GM21528 (cell line): ENCODE measurements around the gene MEN1.
"Not testable (repeated sequence)": the region's sequence is repeated elsewhere in the genome, so short reads cannot be mapped to it uniquely, and the experiment has no call there.

Source experiments
- ATAC-seq: cut with Tn5 transposase; IDR thresholded peaks from one replicate; pipeline ENCODE4 v1.9.1; 2021; ENCODE audit warnings: mild to moderate bottlenecking, moderate library complexity; ENCODE audit not compliant: unreplicated experiment, low FRiP score

Gene MEN1

DNA sequence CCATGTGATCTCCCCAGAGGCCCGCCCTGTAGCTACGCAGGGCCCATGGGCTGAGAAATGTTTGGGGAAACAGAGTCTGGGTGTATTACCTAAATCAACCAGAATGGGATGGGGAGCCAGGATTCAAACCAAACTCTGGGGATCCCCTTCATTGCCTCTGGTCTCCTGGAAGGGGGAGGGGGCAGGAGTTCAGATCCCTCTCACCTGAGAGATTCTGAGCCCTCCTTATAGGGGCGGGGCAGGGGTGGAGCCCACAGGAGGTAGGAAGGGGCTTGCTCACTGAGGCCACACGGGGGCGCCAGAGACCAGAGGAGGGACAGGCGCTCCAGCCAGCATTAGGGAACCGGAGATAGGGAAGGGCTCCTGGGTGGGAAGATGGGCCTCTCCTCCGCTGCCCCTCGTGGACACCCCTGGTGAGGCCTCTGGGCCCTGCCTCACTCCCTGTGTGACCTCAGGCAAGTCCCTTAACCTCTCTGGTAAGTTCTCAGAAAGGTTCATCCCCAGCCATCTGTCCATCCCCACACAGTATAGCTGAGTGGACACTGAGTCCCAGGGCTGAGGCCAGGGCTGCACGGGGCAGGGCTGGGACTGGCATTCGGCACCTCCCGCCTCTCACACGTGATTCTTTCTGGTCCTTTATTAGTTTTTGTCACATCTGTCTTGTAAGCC, 36.8 kb upstream of the MEN1 start:
- ATAC-seq, result no peak

DNA sequence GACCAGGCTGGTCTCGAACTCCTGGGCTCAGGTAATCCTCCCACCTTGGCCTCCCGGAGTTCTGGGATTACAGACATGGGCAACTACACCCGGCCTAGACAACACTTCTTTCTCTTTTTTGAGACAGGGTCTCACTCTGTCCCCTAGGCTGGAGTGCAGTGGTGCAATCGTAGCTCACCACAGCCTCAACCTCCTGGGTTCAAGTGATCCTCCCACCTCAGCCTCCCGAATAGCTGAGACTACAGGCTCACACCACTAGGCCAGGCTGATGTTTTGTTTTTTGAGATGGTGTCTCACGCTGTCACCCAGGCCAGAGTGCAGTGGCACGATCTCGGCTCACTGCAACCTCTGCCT, 35.4 kb upstream of the MEN1 start:
- not testable (repeated sequence) for ATAC-seq

DNA sequence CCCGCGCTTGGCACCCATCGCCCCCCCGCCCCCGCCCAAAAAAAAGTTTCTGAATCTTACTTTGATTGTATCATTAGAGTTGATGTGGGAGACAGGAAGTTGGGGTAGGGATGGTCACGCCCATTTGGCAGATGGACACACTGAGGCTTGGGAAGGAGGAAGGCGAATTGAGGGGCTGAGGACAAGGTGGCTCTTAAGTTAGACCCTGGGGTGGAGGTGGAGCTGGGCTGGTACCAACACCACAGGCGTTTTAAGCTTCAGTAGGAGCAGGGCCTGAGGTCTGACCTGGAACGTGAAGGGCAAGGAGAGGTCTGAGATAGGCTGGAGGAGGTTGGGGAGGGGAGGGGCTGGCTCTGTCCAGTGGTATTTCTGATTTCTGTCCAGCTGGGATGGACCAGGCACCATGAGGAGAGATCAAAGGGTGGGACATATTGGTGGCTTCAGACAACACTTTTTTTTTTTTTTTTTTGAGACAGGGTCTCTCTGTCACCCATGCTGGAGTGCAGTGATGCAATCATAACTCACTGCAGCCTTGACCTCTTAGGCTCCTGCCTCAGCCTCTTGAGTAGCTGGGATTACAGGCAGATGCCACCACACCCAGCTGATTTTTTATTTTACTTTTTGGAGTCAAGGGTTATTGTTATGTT, 34.9 kb upstream of the MEN1 start:
- no peak for ATAC-seq

DNA sequence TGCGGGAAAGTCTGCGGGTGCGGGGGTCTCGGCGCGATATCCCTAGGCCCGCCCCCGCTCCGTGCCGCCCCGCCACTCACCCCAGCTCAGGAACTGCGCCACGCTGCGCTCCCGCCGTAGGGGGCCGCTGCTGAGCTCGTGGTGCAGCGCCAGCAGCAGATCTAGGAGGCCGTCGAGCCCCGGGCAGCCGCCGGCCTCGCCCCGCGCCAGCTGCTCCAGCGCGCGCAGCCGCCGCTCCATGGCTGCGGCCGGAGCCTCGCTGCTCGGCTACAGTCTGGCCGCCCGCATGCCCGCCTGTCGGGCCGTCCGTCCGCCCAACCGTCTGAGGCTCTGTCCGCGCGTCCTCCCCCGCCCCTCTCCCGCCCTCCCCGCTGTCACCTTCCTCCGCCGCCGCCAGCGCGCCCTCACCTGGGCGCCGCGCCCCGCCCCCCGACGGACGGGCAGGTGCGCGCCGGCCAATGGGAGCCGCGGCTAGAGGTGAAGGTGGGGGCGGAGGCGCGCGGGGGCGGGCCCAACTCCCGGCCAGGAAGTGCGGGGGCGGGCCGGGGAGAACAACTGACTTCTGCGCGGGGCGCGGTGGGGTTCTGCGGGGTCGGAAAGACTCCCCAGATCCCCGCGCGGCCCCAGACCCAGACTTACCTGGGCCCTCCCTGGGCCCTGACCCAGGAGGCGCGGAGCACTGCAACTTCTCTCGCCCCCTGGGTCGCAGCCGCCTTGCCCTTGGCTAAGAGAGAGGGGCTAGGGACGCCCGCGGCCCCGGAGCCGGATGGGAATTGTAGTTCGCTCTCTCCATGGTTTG, 34.2 kb upstream of the MEN1 start, which contains the start of gene CDC42BPG:
CDC42BPG (minus strand) TSS at position 324 of the 799 bp plus-strand sequence; CDS start at position 240, 84 bp downstream.
- ATAC-seq, result no peak

DNA sequence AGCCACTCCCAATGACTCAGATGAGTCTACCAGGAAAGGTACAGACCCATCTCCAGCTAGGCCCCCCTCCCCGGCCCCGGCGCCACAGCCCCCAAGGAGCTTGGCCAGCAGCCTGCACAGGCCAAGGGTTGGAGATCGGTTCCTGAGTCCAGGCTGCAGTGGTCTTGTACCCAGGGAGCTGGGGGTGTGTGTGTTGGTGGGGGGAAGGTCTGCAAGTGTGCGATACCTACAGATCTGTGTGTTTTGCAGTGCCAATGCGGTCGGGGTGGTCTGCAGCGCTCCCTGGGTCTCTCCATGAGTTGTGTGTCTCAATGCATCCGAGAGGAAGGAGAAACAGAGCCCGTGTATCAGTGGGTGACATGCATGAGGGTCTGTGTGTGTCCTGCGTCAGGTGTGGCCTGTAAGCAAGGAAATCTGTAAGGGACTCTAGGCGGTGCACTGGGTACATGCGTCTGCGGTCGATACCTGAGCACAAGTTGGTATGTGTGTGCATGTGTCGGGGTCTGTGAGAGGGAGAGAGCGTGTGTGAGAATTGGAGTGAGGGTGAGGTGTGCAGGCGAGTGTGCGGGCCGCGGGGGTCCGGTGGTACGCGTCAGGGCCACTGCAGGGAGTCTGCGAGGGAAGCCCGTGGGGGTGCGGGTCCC, 33.5 kb upstream of the MEN1 start:
- ATAC-seq, result no peak

DNA sequence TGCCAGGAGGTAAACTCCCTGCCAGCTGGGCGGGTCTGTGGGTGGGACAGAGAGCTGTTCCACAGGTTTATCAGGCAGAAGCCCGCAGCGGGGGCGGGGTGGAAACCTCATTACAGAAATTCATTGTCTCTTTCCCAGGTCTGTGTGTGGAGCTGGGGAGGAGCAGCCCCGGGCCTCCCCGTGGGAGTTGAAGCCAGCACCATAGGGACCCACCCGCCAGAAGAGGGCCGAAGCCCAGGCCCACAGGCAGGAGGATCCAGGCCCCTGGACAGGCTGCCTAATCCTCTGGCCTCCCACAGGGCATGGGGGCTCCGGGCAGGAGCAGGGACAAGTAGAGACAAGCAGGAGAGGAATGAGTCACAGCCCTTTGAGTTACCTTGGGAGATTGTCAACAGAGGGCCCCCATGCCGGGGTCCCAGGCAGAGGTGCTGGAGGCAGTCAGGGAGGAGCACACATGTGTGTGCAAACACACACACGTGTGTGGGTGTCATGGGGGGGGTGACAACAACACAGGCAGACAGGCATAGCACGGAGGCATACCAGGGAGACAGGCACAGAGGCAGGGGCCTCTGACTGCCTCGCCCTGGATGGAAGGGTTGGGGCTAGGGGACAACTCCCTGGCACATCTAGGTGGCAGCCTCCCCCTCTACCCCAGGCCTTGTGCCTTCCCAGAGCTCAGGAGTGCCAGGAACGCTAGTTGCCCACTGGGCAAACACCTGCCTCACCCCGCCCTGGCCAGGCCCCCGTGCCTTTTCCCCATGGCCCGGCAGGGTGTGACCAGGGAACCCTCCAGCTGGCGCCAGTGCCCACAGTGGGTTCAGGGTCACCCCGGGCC, 32.7 kb upstream of the MEN1 start:
- ATAC-seq, result no peak

DNA sequence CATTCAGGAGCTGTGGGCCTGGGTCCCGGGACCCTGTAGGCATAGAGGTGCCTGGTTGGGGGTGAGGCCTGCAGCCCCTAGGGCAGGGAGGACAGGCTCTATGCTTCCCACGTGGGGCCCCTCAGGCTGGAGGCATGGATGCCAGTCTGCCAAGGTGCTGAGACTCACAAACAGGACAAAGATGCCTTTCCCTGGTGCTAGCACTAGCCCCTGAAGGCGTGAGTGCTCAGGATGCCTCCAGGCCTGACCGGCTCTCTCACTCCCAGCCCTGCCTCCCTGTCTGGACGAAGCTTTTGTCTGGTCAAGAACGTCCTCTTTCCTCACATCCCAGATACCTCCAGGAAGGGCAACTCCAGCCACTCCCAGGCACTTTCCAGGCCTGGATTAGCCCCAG, 32.0 kb upstream of the MEN1 start:
- ATAC-seq, result no peak

DNA sequence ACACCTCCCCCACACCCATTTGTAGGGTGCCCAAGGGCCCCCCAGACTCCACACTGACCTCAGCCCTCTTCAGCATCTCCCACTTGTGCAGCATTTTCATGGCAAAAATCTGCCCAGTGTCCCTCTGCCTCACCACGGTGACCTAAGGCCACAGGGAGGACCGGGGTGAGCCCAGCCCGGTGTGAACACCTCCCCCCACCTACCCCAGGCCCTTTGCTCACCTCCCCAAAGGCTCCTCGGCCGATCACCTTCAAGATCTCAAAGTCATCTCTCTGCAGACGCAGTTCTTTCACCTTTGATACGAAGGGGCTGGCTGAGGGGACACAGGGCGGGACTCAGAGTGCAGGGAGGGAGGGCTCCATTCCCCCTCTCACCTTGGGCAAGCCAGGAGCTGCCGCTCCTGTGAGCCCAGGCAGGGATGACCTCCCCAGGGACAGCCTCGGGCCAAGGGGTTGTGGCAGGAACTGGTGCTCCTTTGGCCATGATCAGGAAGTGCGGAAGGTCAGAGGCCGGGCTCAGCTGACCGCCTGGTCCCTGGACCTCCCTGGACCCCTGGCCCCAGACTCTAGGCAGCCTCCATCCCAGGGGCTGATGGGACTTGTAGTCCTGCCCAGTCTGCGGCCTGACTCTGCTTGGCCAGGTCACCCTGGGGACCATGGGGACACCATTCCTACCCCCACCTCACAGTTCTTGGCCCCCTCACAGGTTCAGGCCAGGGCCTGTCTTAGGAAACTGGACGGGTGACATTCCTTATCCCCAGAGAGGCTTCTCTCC, 31.4 kb upstream of the MEN1 start:
- no peak for ATAC-seq

DNA sequence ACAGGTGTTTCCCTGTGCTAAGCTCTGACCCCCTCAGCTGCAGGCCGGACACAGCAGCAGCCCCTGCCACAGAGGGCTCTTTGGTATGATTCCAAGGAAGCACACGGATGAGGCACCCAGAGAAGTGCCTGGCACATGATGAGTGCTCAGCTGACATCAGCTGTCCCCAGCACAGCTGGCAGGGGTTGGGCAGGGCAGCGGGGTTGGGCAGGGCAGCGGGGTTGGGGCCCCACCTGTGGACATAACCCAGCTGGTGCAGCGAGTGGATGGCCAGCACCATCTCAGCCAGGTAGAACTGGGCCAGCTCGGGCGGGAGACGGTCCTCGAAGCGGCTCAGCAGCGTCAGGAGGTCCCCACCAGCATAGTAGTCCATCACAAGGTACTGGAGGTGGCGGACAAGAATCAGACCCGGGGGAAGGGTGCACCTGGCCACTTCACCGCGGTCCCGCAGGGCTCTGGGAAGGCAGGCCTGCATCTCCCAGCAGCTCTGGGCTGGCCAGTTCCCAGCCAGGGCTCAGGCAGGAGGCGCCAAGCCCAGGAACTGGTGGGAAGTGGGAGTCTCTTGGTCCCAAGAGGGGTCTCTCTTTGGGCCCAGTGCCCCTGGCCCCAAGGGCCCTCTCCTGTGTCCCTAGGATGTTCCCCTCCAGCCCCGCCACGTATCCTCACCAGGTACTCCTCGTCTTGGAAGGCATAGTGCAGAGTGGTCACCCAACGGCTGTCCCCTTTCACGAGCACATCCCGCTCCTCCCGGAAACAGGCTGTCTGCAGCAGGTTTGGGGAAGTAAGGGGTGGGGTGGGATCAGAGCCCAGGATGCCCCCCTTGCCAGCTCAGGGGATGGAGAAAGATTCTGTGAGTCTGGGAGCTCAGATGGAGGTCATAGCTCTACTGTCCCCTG, 29.8 kb upstream of the MEN1 start:
- ATAC-seq, result no peak

DNA sequence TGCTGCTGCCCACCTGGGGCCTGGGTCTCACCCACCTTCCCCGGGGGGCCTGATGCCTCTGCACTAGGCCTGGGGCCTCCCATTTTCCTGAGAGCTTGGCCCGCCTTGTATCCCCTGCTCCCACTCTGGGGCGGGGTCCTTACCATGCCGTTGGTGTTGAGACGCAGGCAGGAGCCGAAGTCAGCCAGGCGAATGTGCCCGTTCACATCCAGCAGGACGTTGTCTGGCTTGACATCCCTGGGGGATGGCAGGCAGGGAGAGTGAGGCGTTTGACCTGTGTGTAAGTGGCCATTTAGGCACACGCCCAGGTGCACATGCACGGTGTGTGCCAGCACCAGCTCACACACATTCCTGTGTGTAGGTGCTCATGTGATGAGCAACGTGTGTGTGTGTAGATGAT, 29.0 kb upstream of the MEN1 start:
- ATAC-seq, result no peak

DNA sequence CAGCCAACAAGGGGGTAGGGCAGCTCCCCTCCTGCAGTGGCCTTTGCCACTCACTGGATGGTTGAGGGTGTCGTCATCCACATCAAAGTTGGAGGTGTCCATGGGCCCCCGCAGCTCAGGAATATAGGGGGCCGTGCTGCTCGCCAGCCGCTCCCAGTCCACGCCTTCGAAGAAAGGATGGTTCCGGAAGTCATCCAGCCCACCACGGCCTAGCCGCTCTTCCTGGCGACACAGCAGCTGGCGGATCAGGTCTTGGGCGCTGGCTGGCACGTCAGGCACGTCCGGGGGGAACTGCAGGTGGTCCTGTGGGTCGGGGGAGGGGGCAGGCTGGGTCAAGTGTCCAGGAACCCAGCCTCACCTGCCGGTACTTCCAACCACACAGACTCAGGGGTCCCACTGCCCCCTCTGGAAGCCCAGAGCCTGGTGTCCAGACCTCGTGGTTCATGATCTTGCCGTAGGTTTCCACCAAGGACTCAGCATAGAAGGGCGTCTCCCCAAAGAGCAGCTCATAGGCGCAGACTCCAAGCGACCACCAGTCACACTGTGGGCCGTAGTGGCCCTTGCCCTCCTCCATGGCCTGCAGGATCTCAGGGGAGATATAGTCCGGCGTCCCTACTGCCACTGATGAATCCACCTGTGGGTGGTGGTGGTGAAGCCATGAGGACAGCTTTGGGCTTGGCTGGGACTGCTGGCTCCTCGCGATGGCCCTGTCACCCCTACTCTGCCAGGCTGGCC, 28.4 kb upstream of the MEN1 start:
- ATAC-seq, result no peak

DNA sequence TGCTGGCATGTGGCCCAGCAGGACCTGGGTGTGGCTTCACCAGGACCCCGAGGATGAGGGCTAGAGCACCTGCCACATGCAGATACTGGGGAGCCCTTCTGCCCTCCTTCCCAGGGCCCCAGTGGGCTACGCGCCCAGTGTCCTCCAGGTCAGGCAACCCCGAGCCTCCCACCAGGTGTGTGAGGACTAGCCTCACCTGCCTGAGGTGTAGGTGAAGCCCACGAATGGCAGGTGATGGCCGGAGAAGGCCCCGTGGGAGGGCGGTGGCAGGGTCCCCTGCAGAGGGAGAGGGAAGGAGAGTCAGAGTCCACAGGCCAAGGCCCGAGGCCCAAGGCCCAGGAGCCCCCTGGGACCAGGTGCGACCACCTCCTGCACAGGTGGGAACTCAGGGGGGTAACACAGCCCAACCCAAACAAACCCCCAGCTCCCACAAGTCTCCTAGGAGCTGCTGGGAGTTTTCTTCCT, 27.6 kb upstream of the MEN1 start:
- ATAC-seq, result no peak

DNA sequence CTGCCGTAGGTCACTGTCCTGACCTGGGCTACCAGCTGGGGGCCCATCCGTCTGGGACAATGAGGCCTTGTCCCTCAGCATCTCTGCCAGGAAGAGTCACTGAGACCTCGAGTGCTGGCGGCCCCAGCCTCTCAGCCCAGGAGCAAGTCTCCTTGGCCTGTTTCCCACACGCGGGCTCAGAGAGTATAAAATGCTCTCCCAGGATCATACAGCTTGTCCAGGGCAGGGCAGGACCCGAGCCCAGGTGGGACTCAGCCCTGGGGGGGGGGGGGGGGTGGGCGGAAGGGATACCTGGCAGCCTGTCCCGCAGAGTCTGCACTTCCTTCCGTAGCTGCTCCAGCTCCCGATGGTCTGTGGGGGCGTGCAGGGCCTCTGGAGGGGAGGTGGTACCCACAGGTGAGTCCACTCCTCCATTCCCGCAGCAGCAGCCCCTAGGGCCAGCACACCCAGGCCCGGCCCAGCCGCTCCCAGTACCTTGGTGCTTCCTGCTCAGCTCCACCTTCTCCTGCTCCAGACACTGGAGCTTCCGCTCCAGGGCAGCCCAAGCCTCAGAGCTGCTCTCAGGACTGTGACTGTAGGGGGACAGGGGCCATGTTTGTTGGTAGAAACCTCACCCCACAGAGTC, 26.2 kb upstream of the MEN1 start:
- no peak for ATAC-seq

DNA sequence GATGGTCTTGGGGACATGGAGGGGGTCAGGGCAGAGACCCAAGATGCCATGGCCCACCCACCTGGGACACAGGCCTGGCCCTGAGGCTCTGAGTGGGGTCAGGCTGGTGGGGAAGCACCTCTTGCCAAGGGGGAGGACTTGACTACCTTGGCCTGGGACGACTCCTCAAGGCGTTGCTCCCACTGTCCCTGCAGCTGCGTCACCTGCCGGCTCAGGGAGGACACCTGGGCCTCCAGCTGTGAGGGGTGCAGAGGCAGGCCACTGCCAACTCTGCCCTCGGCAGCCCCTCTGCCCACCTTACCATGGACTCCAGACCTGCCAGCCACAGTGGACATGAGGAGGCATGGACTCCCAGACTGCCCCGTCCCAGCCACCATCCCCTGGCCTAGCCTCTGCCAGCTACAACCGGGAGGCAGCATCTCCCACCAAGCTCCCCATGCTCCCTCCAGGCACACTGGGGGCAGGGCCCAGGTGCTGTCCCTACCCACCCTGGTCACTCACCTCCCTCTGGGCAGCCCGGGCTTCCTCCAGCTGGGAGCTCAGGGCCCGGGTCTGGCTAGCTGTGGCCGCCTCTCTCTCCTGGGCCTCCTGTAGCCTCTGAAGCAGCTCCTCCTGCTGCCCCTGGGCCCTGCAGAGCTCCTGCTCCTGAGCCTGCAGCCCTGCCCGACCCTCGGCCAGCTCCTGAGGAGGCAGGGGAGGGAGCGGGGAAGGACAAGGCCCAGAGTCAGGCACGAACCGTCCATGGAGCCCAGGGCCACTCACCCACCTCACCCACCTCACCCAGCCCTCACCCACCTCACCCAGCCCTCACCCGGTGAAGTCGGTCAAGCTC, 25.5 kb upstream of the MEN1 start:
- no peak for ATAC-seq

DNA sequence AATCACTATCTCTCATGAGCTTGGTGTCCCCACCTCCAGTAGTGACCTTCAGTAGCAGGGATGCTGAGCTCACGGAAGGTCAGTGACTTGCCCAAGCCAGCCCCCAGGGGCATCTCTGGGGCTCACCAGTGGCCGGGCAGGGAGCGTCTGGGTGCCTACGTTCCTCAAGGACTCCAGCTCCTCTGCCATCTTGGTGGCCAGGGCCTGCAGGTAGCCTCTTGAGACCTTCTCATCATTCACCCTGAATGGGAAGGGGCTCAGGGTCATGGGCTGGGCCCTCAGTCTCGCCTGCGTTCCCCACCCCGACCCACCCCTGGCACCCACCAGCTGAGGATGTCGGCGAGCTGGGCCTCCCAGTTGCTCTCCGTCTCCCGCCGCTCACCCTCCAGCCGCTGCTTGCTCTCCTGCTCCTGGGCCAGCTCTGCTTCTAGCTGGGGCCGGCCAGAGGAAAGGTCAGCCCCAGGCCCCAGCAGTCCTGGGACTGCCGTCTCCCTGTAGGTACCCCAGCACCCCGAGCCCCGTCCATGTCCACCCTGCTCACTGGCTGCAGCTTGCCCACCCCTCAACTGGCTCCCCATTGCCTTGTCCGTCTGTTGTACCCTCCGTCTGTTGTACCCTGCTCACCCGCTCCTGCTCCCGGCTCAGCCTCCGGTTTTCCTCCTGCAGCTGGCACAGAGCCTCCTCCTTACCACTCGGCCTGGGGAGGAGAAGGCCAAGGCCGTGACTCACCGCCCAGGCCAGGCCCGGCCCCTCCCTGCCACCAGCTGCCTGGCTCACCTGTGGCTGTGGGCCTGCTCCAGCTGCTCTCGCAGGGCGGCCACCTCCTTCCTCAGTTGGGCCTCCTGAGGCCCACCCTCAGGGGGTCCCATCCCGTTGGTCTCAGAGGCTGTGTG, 24.6 kb upstream of the MEN1 start:
- ATAC-seq, result no peak
